ENCODE data around the gene CASP7. TPM values are rescaled to one million over a fixed set of nuclear protein-coding genes. Genes with fewer than 3 reads are reported as not detected.

The CASP7 gene
- total and polyA plus RNA-seq, 2 of the 8 experiments (the other 6 are each of a cell fraction or from before 2014, with no cell fraction given): 2.3 to 4.1 TPM

DNA sequence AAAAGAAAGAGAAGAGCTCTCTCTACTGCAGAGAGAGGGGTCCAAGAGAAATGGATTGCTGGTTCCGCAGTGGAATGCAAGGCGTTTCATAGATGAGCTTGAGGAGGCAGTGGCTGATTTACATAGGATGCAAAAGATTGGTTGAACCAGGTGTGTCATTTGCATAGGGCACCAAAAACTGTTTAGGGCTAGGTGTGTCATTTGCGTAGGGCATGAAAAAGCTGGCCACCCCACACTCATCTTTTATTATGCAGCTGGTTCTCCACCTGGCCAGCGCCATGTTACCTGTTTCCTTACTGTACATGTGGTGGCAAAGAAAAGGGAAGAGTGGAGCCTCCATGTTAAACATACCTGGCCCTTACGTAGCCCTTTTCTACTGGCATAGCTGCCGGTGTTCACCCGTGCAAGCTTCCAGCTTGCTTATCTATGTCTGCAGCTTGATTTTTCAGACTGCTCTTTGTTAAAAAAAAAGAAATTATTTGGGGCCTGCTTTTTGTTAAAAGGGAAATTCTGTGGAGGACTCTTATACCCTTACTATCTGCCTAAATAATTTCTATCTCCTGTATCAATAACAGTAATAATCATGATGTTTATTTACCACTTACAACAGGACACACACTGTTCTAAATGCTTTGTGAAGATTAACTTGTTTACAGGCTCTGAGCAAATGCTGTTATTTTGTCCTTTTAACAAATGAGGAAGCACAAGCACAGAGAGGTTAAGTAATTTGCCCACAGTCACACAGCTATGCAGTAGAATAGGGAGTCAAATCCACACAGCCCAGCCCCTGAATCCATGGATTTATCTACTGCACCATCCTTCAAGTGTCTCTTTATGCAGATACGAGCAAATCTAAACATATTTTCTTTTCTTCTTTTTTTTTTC, 33.3 kb downstream of the CASP7 start (continued):
- peak; percentile 83 for TF ChIP-seq YY1 (IDR thresholded peaks at IDR 0.05; ENCODE audit: low read depth, low read length)
- no peak for TF ChIP-seq EZH2 (IDR thresholded peaks at IDR 0.05; ENCODE audit: low read depth, low read length, severe bottlenecking)
